Erythroblast (primary cell): ENCODE results near the gene MEGF8.

Experiments
- DNase-seq, 2 experiments: peaks; one replicate each; lab custom pipeline; 2025; lab: John Stamatoyannopoulos, UW
- GATA1 ChIP-seq: IDR thresholded peaks from 2 replicates; pipeline ENCODE4 v1.6.1; 2011; ENCODE audit warnings: low read depth, mild to moderate bottlenecking, control low read depth, low read length, moderate library complexity
- POLR2A ChIP-seq: IDR thresholded peaks from 2 replicates; pipeline ENCODE4 v1.6.1; 2011; ENCODE audit warnings: mild to moderate bottlenecking, low read length

Gene MEGF8

DNA sequence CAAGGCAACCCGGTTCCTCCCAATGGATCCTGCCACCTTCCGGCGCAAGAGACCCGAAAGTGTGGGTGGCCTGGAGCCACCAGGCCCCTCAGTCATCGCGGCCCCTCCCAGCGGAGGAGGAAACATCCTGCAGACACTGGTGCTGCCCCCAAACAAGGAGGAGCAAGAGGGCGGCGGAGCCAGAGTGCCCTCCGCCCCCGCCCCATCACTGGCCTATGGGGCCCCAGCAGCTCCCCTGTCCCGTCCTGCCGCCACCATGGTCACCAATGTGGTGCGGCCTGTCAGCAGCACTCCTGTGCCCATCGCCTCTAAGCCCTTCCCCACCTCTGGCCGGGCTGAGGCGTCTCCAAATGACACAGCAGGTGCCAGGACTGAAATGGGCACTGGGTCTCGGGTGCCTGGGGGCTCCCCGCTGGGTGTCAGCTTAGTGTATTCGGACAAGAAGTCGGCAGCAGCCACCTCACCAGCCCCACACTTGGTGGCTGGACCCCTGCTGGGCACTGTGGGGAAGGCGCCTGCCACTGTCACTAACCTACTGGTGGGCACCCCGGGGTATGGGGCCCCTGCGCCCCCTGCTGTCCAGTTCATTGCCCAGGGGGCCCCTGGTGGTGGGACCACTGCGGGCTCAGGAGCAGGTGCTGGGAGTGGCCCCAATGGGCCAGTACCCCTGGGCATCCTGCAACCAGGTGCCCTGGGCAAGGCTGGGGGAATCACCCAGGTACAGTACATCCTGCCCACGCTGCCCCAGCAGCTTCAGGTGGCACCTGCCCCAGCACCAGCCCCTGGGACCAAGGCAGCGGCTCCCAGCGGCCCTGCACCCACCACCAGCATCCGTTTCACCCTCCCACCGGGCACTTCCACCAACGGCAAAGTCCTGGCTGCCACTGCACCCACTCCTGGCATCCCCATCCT lies 34.7 kb upstream of the MEGF8 start:
- TF ChIP-seq POLR2A (no peak), GATA1 (no peak)
- peak; percentile 62 to 65 for DNase-seq

GRCh38 chr19:42291435-42291810 lies 34.0 kb upstream of the MEGF8 start:
- no peak for TF ChIP-seq POLR2A
- no peak for TF ChIP-seq GATA1
- DNase-seq, result no peak

DNA sequence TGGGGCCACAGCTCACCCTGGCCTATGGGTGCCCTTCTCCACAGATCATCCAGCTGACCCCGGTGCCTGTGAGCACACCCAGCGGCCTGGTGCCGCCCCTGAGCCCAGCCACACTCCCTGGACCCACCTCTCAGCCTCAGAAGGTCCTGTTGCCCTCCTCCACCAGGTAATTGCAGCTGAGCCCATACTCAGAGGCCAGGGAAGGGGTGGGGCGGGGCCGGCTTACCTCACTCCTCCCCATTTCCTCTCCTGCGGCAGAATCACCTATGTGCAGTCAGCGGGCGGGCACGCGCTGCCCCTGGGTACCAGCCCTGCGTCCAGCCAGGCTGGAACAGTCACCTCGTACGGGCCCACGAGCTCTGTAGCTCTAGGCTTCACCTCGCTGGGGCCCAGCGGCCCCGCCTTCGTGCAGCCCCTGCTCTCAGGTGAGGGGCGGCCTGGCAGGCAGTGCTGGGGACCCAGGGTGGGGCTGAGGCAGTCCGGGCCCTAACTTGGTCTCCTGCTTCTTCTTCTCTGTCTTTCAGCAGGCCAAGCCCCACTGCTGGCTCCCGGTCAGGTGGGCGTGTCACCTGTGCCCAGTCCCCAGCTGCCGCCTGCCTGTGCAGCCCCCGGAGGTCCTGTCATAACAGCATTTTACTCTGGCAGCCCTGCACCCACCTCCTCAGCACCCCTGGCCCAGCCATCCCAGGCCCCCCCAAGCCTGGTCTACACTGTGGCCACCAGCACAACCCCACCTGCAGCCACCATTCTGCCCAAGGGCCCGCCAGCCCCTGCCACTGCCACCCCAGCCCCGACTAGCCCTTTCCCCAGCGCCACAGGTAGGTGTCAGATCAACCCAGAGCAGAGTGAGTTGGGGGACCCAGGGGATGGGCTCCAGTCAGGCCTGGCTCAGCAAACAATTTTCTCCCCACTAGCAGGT lies 33.1 kb upstream of the MEGF8 start:
- no peak for TF ChIP-seq POLR2A
- no peak for TF ChIP-seq GATA1
- DNase-seq, result no peak

DNA sequence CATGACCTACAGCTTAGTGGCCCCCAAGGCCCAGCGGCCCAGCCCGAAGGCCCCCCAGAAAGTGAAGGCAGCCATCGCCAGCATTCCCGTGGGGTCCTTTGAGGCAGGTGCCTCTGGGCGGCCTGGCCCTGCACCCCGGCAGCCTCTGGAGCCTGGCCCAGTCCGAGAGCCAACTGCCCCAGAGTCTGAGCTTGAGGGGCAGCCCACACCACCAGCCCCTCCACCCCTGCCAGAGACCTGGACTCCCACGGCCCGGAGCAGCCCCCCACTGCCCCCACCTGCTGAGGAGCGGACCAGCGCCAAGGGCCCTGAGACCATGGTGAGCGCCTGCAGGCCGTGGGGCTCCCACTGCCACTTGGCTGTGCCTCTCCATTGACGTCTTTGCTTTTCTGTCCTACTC lies 32.5 kb upstream of the MEGF8 start:
- DNase-seq, result no peak
- TF ChIP-seq GATA1 (no peak), POLR2A (no peak)

DNA sequence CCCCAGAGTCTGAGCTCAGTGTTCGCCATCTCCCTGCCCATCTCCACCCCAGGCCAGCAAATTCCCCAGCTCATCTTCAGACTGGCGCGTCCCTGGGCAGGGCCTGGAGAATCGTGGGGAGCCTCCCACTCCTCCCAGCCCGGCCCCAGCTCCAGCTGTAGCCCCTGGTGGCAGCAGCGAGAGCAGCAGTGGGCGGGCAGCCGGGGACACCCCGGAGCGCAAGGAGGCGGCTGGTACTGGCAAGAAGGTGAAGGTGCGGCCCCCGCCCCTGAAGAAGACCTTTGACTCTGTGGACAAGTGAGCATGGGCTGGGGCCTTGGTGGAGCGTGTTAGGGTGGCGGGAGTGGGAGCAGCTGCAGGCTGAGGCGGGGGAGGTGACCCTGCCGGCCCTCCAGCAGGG lies 31.9 kb upstream of the MEGF8 start:
- TF ChIP-seq GATA1 (no peak), POLR2A (no peak)
- no peak for DNase-seq

DNA sequence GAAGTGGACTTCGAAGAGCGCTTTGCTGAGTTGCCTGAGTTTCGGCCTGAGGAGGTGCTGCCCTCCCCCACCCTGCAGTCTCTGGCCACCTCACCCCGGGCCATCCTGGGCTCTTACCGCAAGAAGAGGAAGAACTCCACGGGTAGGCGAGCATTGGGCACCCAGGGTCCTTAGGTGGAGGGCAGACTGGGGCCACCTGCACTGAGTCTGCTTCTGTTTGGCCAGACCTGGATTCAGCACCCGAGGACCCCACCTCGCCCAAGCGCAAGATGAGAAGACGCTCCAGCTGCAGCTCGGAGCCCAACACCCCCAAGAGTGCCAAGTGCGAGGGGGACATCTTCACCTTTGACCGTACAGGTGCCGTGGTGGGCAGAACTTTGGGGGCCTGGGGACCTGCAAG lies 31.5 kb upstream of the MEGF8 start:
- TF ChIP-seq POLR2A (no peak), GATA1 (no peak)
- no peak for DNase-seq

DNA sequence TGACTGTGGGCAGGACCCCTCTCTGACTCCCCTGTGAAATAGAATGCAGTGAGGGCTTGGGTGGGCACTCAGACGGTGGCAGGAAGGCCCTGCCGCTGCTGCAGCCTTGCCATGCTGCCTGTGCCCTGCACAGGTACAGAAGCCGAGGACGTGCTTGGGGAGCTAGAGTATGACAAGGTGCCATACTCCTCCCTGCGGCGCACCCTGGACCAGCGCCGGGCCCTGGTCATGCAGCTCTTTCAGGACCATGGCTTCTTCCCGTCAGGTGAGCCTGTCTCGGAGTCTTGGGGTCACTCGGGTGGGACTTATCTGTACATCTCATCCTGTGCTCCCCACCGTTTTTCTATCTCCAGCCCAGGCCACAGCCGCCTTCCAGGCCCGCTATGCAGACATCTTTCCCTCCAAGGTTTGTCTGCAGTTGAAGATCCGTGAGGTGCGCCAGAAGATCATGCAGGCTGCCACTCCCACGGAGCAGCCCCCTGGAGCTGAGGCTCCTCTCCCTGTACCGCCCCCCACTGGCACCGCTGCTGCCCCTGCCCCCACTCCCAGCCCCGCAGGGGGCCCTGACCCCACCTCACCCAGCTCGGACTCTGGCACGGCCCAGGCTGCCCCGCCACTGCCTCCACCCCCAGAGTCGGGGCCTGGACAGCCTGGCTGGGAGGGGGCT lies 30.8 kb upstream of the MEGF8 start:
- DNase-seq, result no peak
- no peak for TF ChIP-seq POLR2A

DNA sequence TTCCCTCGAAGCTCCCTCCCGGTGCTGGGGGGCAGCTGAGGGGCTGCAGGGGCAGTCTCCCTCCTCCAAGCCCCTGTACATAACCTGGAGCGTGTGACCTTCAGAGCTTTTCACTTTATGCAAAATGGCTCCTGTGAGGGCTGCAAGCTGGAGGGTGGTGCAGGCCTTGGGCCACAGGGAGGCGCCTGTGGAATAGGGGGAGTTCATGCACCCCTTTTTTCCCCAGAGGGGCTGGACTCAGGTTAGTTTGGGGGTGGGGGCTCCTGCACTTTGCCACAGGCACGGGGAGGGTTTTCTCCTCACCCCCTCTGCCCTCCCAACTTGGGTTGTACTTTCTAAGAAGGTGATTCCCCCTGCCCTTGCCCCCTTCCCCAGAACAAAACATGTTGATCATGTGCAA lies 30.1 kb upstream of the MEGF8 start:
- DNase-seq, result no peak
- TF ChIP-seq POLR2A, result no peak
- no peak for TF ChIP-seq GATA1

DNA sequence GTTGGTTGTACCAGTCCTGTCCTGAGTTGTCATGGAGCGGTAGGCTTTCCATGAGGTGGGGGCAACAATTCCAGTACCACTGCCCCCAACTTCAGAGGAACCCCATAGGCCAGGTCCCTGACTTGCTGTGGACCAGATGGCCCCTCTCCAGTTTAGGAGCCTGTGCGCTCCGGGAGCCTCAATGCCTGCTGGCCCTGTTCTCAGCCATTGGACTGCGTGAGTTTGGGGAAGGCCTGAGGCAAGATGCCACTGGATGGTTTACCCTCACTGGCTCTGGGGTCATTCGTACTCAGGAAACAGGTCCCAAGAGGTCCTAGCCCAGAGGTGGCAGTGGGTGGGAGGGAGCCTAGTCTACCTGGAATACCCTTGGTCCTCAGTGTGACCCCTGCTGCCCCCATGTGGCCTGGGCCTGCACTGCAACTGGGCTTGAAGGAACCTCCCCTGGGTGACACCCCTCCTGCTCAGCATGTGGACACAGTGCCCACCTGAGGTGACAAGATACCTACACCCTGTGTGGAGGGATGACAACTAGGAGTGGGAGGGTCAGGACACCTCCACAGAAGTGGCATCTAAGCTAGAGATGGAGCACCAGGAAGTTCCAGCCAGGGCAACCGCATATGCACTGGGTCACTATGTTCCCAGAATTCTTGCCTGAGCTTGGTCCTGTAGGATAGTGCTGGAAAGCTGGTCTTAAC lies 29.5 kb upstream of the MEGF8 start:
- DNase-seq, result peak; percentile 75 to 89
- TF ChIP-seq POLR2A, result peak; percentile 46
- no peak for TF ChIP-seq GATA1

DNA sequence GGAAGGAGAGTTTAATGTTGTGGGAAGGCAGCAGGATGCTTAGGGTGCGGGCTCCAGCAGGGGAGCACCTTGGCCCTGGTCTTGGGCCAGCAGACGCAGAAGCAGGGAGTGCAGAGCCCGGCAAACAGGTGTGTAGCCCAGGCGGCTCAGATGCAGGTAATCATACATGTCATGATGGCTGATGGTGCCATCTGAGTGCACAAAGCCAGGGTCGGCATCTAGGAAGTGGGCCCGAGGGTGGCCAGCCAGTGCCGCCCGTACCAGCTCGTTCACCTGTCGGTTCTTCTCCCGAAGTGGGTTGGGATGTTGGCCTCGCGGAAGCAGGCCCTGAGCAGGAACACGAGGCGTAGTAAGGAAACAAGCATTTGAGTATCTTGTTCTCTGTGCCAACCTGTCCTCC lies 28.4 kb upstream of the MEGF8 start:
- DNase-seq, result no peak
- no peak for TF ChIP-seq GATA1
- no peak for TF ChIP-seq POLR2A

- TF ChIP-seq GATA1 (no peak), POLR2A (no peak)
- DNase-seq, result peak; percentile 73 to 85
Measured at GRCh38 chr19:42301646-42302203, 23.7 kb upstream of the MEGF8 start, which contains the start of gene PRR19. PRR19 (plus strand) TSS chr19:42302132; CDS start chr19:42309585, 7,453 bp downstream.

- TF ChIP-seq POLR2A (no peak), GATA1 (no peak)
- DNase-seq, result no peak
Measured at GRCh38 chr19:42303101-42303464, 22.4 kb upstream of the MEGF8 start.

GRCh38 chr19:42303876-42304275 lies 21.6 kb upstream of the MEGF8 start:
- TF ChIP-seq POLR2A (no peak), GATA1 (no peak)
- no peak for DNase-seq
